ENCODE results near the gene FTH1.

Gene FTH1

GRCh38 chr11:61916737-61917333, 50.6 kb downstream of the FTH1 start:
- DNase-seq = peak in 1 of 2 experiments; percentile 43
- TF ChIP-seq POLR2A (IDR thresholded peaks at IDR 0.05; ENCODE audit: low read length) (no peak), GATA1 (IDR thresholded peaks at IDR 0.05; ENCODE audit: low read depth, low read length) (no peak)

- TF ChIP-seq POLR2A (IDR thresholded peaks at IDR 0.05; ENCODE audit: low read length) = no peak
- no peak for TF ChIP-seq GATA1 (IDR thresholded peaks at IDR 0.05; ENCODE audit: low read depth, low read length)
- no peak for DNase-seq
Observed at GRCh38 chr11:61914471-61915171, 52.8 kb downstream of the FTH1 start.
